Activated CD4-positive, CD25-positive, alpha-beta regulatory T cell treated with anti-CD3 and anti-CD28 coated beads, Interleukin-2, amount 50 U/mL, for 72 hours (primary cell): ENCODE measurements around the gene SDK2.

Experiments
- DNase-seq: peaks from one replicate; pipeline ENCODE4 v3.0.0; 2021

Gene SDK2

GRCh38 chr17:73498886-73499554, 145.2 kb downstream of the SDK2 start:
- DNase-seq, result no peak

GRCh38 chr17:73498176-73498575, 146.1 kb downstream of the SDK2 start:
- no peak for DNase-seq

- no peak for DNase-seq
Measured at GRCh38 chr17:73497721-73498120, 146.5 kb downstream of the SDK2 start.

GRCh38 chr17:73496232-73496631, 148.0 kb downstream of the SDK2 start:
- no peak for DNase-seq

GRCh38 chr17:73495641-73496040, 148.6 kb downstream of the SDK2 start:
- no peak for DNase-seq

GRCh38 chr17:73494950-73495349, 149.3 kb downstream of the SDK2 start:
- no peak for DNase-seq

- no peak for DNase-seq
Measured at GRCh38 chr17:73493956-73494926, 150.0 kb downstream of the SDK2 start.

- no peak for DNase-seq
Measured at GRCh38 chr17:73492821-73493814, 151.1 kb downstream of the SDK2 start.

GRCh38 chr17:73492125-73492820, 152.0 kb downstream of the SDK2 start:
- DNase-seq, result no peak

GRCh38 chr17:73491648-73492047, 152.6 kb downstream of the SDK2 start:
- no peak for DNase-seq

GRCh38 chr17:73490851-73491250, 153.4 kb downstream of the SDK2 start:
- DNase-seq, result no peak

GRCh38 chr17:73489991-73490390, 154.3 kb downstream of the SDK2 start:
- DNase-seq, result no peak

GRCh38 chr17:73489333-73489732, 154.9 kb downstream of the SDK2 start:
- no peak for DNase-seq

GRCh38 chr17:73485130-73485529, 159.1 kb downstream of the SDK2 start:
- DNase-seq, result no peak

GRCh38 chr17:73482894-73483293, 161.4 kb downstream of the SDK2 start:
- DNase-seq, result no peak

GRCh38 chr17:73482251-73482716, 162.0 kb downstream of the SDK2 start:
- DNase-seq, result no peak

- no peak for DNase-seq
Measured at GRCh38 chr17:73481676-73482075, 162.6 kb downstream of the SDK2 start.

- DNase-seq, result no peak
Measured at GRCh38 chr17:73480740-73481139, 163.5 kb downstream of the SDK2 start.

GRCh38 chr17:73478768-73479424, 165.3 kb downstream of the SDK2 start:
- DNase-seq, result no peak

- DNase-seq, result no peak
Measured at GRCh38 chr17:73478334-73478733, 165.9 kb downstream of the SDK2 start.

- DNase-seq, result no peak
Measured at GRCh38 chr17:73476890-73477350, 167.3 kb downstream of the SDK2 start.
